GM12878 (cell line): Measurements from ENCODE around the gene MAPK9. TPM values are rescaled to one million over a fixed set of nuclear protein-coding genes. Genes with fewer than 3 reads are reported as not detected.

ENCODE experiments used
- ATAC-seq: fragments of 200-7000 bp; cut with Tn5 transposase; 3 replicates; pipeline ENCODE4 v1.9.1; 2020; ENCODE audit warnings: mild to moderate bottlenecking, moderate library complexity
- BruUV-seq: library from RNA; stranded (reverse); fragments of 400-500 nt; replicated peaks from 2 replicates; lab custom pipeline; 2021; lab: Mats Ljungman, UMichigan
- CTCF ChIA-PET: fragments of 300-600 bp; sonication (Branson Sonifier 250); formaldehyde crosslinking; extraction: SDS; loops from one replicate; lab custom pipeline; 2021; ENCODE audit warnings: inconsistent platforms; lab: Yijun Ruan, JAX
- POLR2A ChIA-PET: fragments of 350-600 bp; formaldehyde crosslinking; extraction: SDS; loops from one replicate; lab custom pipeline; 2021; ENCODE audit warnings: inconsistent platforms; lab: Charles Lee
- RAD21 ChIA-PET: fragments of 300-600 bp; sonication (Branson Sonifier 250); formaldehyde crosslinking; loops from one replicate; lab custom pipeline; 2023; ENCODE audit warnings: antibody characterized with exemption; ENCODE audit not compliant: unreplicated experiment; lab: Charles Lee
- SMC1A ChIA-PET: fragments of 300-600 bp; sonication (Branson Sonifier 250); formaldehyde crosslinking; loops from one replicate; lab custom pipeline; 2023; ENCODE audit not compliant: unreplicated experiment, uncharacterized antibody; lab: Charles Lee
- DNase-seq: peaks from one replicate; pipeline ENCODE4 v3.0.0-alpha.2; 2011; ENCODE audit warnings: low read depth, low spot score
- FAIRE-seq: peaks from 3 replicates; lab custom pipeline; 2011; peaks lifted over from hg19 to GRCh38; lab: Jason Lieb, UNC
- H2AFZ ChIP-seq: 2 replicates; pipeline ENCODE4 v1.6.0; 2011; ENCODE audit warnings: low read depth, low read length, control low read depth; ENCODE audit not compliant: control insufficient read depth
- H3K27ac ChIP-seq: 2 replicates; pipeline ENCODE4 v1.5.1; 2011; ENCODE audit warnings: control low read depth; ENCODE audit not compliant: control insufficient read depth, insufficient read depth
- H3K27me3 ChIP-seq, 2 experiments: replicated peaks in 1 of 2; 2 replicates each; pipeline versions ENCODE4 v1.6.0 to v1.6.1; 2011; ENCODE audit warnings: low read length in 1 of 2; ENCODE audit not compliant: control insufficient read depth in 2 of 2, insufficient read depth in 2 of 2
- H3K36me3 ChIP-seq, 2 experiments: 2 replicates each; pipeline ENCODE4 v1.5.1; 2011; ENCODE audit warnings: low read length in 1 of 2; ENCODE audit not compliant: control insufficient read depth in 2 of 2, insufficient read depth in 2 of 2
- H3K4me1 ChIP-seq: 2 replicates; pipeline ENCODE4 v1.6.1; 2011; ENCODE audit warnings: mild to moderate bottlenecking, low read length, moderate library complexity, mixed read lengths; ENCODE audit not compliant: control insufficient read depth, insufficient read depth
- H3K4me2 ChIP-seq: 2 replicates; pipeline ENCODE4 v1.6.0; 2011; ENCODE audit warnings: control low read depth; ENCODE audit not compliant: control insufficient read depth, insufficient read depth
- H3K4me3 ChIP-seq: fragments of 200-600 bp; sonication (generic); 2 replicates; pipeline ENCODE4 v1.5.1; 2016
- H3K79me2 ChIP-seq: 2 replicates; pipeline ENCODE4 v1.6.0; 2011; ENCODE audit warnings: low read length; ENCODE audit not compliant: control insufficient read depth, insufficient read depth
- H3K9ac ChIP-seq: 2 replicates; pipeline ENCODE4 v1.8.0; 2011; ENCODE audit warnings: low read length, control low read depth, mixed read lengths; ENCODE audit not compliant: control insufficient read depth, insufficient read depth
- H3K9me3 ChIP-seq: replicated peaks from 3 replicates; pipeline ENCODE4 v1.5.1; 2011; ENCODE audit warnings: mild to moderate bottlenecking, low read length; ENCODE audit not compliant: control insufficient read depth, insufficient read depth
- H4K20me1 ChIP-seq: 2 replicates; pipeline ENCODE4 v1.6.0; 2011; ENCODE audit not compliant: control insufficient read depth, insufficient read depth
- ATF3 ChIP-seq: IDR thresholded peaks from 2 replicates; pipeline ENCODE4 v1.6.1; 2011; ENCODE audit warnings: low read depth, mild to moderate bottlenecking, low read length, moderate library complexity, borderline replicate concordance; ENCODE audit errors: extremely low read depth
- ATF7 ChIP-seq: fragments of 450-650 bp; IDR thresholded peaks from 2 replicates; pipeline ENCODE4 v1.6.1; 2016; ENCODE audit warnings: low read depth, mild to moderate bottlenecking
- EED ChIP-seq: sonication (generic); IDR thresholded peaks from 2 replicates; pipeline ENCODE4 v1.6.1; 2016; ENCODE audit warnings: antibody characterized with exemption, low read depth
- FOS ChIP-seq: IDR thresholded peaks from 3 replicates; pipeline ENCODE4 v1.6.1; 2011; ENCODE audit warnings: borderline replicate concordance; ENCODE audit not compliant: insufficient read length; ENCODE audit errors: extremely low read depth
- RBBP5 ChIP-seq: fragments of 200-600 bp; sonication (generic); conservative IDR thresholded peaks from 2 replicates; pipeline ENCODE4 v1.6.1; 2016
- STAT1 ChIP-seq: fragments of 450-650 bp; conservative IDR thresholded peaks from 2 replicates; pipeline ENCODE4 v1.6.1; 2014; ENCODE audit warnings: antibody characterized with exemption, mild to moderate bottlenecking
- TCF7 ChIP-seq: IDR thresholded peaks from 2 replicates; pipeline ENCODE4 v1.6.1; 2014; ENCODE audit warnings: antibody characterized with exemption, borderline replicate concordance
- YY1 ChIP-seq: IDR thresholded peaks from 2 replicates; pipeline ENCODE4 v1.6.1; 2011; ENCODE audit warnings: low read depth, mild to moderate bottlenecking, low read length
- WGBS: methylation state at CpG from one replicate; pipeline ENCODE4 v1.1.6; 2016; ENCODE audit warnings: low lambda C conversion rate; ENCODE audit not compliant: insufficient replicate concordance, insufficient coverage; ENCODE audit errors: missing lambda C conversion rate; 5-methylcytosine and 5-hydroxymethylcytosine counted together
- in situ Hi-C: fragments of 300-500 bp; cut with MboI; formaldehyde crosslinking; loops from 9 replicates; pipeline ENCODE4 v1.14.3; 2018; ENCODE audit warnings: mixed read lengths
- intact Hi-C: fragments of 100-400 bp; cut with micrococcal nuclease; formaldehyde crosslinking; loops from one replicate; pipeline ENCODE4 v1.14.2; 2022; ENCODE audit not compliant: unreplicated experiment
- polyA plus RNA-seq, 11 experiments: library from polyadenylated mRNA; depleted of rRNA in 4 of 11; unstranded in 6 of 11; stranded (reverse) in 5 of 11; fragments of >200 nt; fragmentation: Nextera tagmentation in 4 of 11; fragmentation: Illumina TruSeq in 1 of 11; extraction: Ambion mirVana in 4 of 11; extraction: Trizol in 1 of 11; gene quantifications; 1 replicate in 1 of 11; 2 replicates in 10 of 11; pipeline versions ENCODE4 v1.2.1 to v1.2.3, GENCODE V29; 2011 to 2016; ENCODE audit warnings: inconsistent platforms in 2 of 11, missing spikeins in 2 of 11, low read depth in 1 of 11
- total RNA-seq, 4 experiments: library from RNA; depleted of rRNA in 3 of 4; stranded (reverse); fragments of >200 nt in 3 of 4; fragmentation: Illumina TruSeq in 1 of 4; extraction: Trizol in 1 of 4; gene quantifications; 2 replicates each; pipeline versions ENCODE4 v1.2.1 to v1.2.3, GENCODE V29; 2013 to 2021
- TF ChIP-seq, protein P1 (sequence below): fragments of 450-650 bp; formaldehyde crosslinking; IDR thresholded peaks from 2 replicates; pipeline ENCODE4 v1.5.0; 2022; ENCODE audit warnings: mild to moderate bottlenecking, missing genetic modification characterization
- TF ChIP-seq, protein P2 (sequence below): IDR thresholded peaks from 2 replicates; pipeline ENCODE4 v1.6.1; 2012; ENCODE audit warnings: low read depth, low read length, improper control_type of control experiment
- TF ChIP-seq, protein P3 (sequence below): fragments of 450-650 bp; IDR thresholded peaks from 2 replicates; pipeline ENCODE4 v1.6.1; 2016; ENCODE audit warnings: mild to moderate bottlenecking, moderate library complexity, borderline replicate concordance

The MAPK9 gene
- total and polyA plus RNA-seq, 10 of the 15 experiments (the other 5 are each of a cell fraction or from before 2014, with no cell fraction given) = 2.1 to 52.9 (median 21.7) TPM

DNA sequence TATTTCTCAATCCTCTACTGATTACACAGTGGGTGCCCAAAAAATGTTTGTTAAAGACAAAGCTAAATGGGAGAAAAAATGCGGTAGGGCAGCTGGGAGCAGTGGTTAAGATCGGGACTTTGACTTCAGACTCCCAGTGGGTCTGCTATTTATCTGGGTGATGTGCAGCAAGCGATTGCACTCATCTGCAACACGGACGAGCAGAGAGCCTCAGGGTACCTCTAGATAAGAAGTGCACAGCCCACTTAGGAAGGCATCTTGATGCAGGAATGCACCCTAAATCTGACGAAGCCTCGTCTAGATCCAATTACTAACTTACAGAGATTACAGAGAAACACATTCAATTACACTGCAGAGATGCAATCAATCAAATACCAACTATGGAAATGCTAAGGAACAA lies 4.0 kb downstream of the MAPK9 start:
- 99% methylated on average over 7 of the region's 7 CpGs for WGBS
- POLR2A ChIA-PET = no interaction called here

More for the DNA sequence above, 4.0 kb downstream of the MAPK9 start:
- Histone ChIP-seq H2AFZ (no peak overlapping the region), H3K9me3 (peaks cover 3% of the 10 kb centered on the region; the same call in 1 of the 3 replicates), H3K79me2 (peaks cover 20% of the 10 kb centered on the region)
- FAIRE-seq = no peak
- ATAC-seq = no peak
- in situ Hi-C loops = no loop called here
- no TSS peak for BruUV-seq
- SMC1A ChIA-PET = interaction anchor here (0.6 kb wide), 1 partner anchor 164 kb away, joined by 3 read pairs; no protein-coding TSS in a partner anchor
- CTCF ChIA-PET = interaction anchor here (8.8 kb wide), 1 partner anchor 29 kb away, joined by 139 read pairs; no protein-coding TSS in a partner anchor
- TF ChIP-seq, protein P1, sequence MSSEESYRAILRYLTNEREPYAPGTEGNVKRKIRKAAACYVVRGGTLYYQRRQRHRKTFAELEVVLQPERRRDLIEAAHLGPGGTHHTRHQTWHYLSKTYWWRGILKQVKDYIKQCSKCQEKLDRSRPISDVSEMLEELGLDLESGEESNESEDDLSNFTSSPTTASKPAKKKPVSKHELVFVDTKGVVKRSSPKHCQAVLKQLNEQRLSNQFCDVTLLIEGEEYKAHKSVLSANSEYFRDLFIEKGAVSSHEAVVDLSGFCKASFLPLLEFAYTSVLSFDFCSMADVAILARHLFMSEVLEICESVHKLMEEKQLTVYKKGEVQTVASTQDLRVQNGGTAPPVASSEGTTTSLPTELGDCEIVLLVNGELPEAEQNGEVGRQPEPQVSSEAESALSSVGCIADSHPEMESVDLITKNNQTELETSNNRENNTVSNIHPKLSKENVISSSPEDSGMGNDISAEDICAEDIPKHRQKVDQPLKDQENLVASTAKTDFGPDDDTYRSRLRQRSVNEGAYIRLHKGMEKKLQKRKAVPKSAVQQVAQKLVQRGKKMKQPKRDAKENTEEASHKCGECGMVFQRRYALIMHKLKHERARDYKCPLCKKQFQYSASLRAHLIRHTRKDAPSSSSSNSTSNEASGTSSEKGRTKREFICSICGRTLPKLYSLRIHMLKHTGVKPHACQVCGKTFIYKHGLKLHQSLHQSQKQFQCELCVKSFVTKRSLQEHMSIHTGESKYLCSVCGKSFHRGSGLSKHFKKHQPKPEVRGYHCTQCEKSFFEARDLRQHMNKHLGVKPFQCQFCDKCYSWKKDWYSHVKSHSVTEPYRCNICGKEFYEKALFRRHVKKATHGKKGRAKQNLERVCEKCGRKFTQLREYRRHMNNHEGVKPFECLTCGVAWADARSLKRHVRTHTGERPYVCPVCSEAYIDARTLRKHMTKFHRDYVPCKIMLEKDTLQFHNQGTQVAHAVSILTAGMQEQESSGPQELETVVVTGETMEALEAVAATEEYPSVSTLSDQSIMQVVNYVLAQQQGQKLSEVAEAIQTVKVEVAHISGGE (CRISPR knock-in tag) = no peak
- TF ChIP-seq TCF7 (no peak), ATF7 (no peak), ATF3 (no peak), STAT1 (no peak), FOS (no peak), EED (no peak), RBBP5 (no peak), YY1 (no peak)
- TF ChIP-seq, protein P2, sequence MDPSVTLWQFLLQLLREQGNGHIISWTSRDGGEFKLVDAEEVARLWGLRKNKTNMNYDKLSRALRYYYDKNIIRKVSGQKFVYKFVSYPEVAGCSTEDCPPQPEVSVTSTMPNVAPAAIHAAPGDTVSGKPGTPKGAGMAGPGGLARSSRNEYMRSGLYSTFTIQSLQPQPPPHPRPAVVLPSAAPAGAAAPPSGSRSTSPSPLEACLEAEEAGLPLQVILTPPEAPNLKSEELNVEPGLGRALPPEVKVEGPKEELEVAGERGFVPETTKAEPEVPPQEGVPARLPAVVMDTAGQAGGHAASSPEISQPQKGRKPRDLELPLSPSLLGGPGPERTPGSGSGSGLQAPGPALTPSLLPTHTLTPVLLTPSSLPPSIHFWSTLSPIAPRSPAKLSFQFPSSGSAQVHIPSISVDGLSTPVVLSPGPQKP = no peak
- TF ChIP-seq, protein P3, sequence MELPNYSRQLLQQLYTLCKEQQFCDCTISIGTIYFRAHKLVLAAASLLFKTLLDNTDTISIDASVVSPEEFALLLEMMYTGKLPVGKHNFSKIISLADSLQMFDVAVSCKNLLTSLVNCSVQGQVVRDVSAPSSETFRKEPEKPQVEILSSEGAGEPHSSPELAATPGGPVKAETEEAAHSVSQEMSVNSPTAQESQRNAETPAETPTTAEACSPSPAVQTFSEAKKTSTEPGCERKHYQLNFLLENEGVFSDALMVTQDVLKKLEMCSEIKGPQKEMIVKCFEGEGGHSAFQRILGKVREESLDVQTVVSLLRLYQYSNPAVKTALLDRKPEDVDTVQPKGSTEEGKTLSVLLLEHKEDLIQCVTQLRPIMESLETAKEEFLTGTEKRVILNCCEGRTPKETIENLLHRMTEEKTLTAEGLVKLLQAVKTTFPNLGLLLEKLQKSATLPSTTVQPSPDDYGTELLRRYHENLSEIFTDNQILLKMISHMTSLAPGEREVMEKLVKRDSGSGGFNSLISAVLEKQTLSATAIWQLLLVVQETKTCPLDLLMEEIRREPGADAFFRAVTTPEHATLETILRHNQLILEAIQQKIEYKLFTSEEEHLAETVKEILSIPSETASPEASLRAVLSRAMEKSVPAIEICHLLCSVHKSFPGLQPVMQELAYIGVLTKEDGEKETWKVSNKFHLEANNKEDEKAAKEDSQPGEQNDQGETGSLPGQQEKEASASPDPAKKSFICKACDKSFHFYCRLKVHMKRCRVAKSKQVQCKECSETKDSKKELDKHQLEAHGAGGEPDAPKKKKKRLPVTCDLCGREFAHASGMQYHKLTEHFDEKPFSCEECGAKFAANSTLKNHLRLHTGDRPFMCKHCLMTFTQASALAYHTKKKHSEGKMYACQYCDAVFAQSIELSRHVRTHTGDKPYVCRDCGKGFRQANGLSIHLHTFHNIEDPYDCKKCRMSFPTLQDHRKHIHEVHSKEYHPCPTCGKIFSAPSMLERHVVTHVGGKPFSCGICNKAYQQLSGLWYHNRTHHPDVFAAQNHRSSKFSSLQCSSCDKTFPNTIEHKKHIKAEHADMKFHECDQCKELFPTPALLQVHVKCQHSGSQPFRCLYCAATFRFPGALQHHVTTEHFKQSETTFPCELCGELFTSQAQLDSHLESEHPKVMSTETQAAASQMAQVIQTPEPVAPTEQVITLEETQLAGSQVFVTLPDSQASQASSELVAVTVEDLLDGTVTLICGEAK = no peak
- TF ChIP-seq, all 136 proteins: peak for 0
- intact Hi-C loops = no loop called here
- Histone ChIP-seq H4K20me1 (no peaks in the 10 kb centered on the region; the same call in 1 of the 2 replicates), H3K9ac (no peak overlapping the region), H3K36me3 (peaks cover 0 to 9% of the 10 kb centered on the region in 2 experiments; a peak in 2 of 4 replicates), H3K4me1 (peaks cover 2% of the 10 kb centered on the region; the same call in 1 of the 2 replicates), H3K4me2 (no peak overlapping the region), H3K27ac (no peak overlapping the region), H3K27me3 (no peaks in the 10 kb centered on the region), H3K4me3 (no peak overlapping the region)
- no peak for DNase-seq
- RAD21 ChIA-PET = no interaction called here
